Measurements from ENCODE around the gene OSBPL2.

DNA sequence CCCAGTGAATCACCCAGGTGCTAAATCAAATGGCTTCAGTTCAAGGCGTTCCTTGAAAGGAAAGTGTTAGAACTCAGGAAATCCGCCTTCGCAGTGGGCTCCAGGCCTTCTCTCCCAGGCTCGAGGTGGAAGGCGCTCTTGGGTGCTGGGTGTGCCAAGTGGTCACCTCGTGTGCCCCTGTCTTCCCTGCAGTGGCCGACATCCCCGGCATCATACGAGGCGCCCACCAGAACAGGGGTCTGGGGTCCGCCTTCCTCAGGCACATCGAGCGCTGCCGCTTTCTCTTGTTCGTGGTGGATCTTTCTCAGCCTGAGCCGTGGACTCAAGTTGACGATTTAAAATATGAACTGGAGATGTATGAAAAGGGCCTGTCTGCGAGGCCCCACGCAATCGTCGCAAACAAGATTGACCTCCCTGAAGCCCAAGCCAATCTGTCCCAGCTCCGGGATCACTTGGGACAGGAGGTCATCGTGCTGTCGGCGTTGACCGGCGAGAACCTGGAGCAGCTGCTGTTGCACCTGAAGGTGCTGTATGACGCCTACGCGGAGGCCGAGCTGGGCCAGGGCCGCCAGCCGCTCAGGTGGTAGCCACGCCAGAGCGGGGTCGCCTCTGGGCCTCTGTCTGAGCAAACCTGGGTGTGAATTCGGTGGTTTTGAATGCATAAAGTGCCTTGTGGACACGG lies 37.7 kb upstream of the OSBPL2 start:
- TF ChIP-seq POLR2A (IDR thresholded peaks at IDR 0.05), result no peak
- TF ChIP-seq, protein P1, sequence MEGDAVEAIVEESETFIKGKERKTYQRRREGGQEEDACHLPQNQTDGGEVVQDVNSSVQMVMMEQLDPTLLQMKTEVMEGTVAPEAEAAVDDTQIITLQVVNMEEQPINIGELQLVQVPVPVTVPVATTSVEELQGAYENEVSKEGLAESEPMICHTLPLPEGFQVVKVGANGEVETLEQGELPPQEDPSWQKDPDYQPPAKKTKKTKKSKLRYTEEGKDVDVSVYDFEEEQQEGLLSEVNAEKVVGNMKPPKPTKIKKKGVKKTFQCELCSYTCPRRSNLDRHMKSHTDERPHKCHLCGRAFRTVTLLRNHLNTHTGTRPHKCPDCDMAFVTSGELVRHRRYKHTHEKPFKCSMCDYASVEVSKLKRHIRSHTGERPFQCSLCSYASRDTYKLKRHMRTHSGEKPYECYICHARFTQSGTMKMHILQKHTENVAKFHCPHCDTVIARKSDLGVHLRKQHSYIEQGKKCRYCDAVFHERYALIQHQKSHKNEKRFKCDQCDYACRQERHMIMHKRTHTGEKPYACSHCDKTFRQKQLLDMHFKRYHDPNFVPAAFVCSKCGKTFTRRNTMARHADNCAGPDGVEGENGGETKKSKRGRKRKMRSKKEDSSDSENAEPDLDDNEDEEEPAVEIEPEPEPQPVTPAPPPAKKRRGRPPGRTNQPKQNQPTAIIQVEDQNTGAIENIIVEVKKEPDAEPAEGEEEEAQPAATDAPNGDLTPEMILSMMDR (IDR thresholded peaks at IDR 0.05), result no peak
